ENCODE data around the gene ECI2. TPM values are rescaled to one million over a fixed set of nuclear protein-coding genes. Genes with fewer than 3 reads are reported as not detected.

ECI2 gene
- total and polyA plus RNA-seq, 2 of the 13 experiments (the other 11 are each of a cell fraction or from before 2014, with no cell fraction given) = 78.5 to 228 TPM

GRCh38 chr6:4157506-4157905 lies 22.1 kb upstream of the ECI2 start:
- ATAC-seq (no peak), FAIRE-seq (no peak), DNase-seq (ENCODE audit: low spot score) (no peak)
- intact Hi-C loops (cut with micrococcal nuclease; ENCODE audit: unreplicated experiment) (no loop called here), in situ Hi-C loops (cut with HindIII; ENCODE audit: extremely low pct_ligation_motif_present, low pct_unique_long_range_greater_than_20kb) (loop anchor here (5.0 kb wide), 1 partner anchor 100 kb away; no protein-coding TSS in a partner anchor)
- H3K9ac ChIP-seq (ENCODE audit: insufficient read depth, low read depth, low read length) = no peak overlapping the region
- H3K27ac ChIP-seq (ENCODE audit: extremely low read length, insufficient read depth, low read length) = no peak overlapping the region
- ChIA-PET POLR2A (no interaction called here), CTCF (ENCODE audit: low intra/inter-chr PET ratio, low total read pairs) (interaction anchor here (3.1 kb wide), 1 partner anchor 102 kb away, joined by 44 read pairs; no protein-coding TSS in a partner anchor)
- no peaks in the 10 kb centered on the region for H3K9me3 ChIP-seq (ENCODE audit: low read length)
- no peak overlapping the region for H3K4me3 ChIP-seq (replicated peaks in 1 of 3; ENCODE audit: insufficient read depth in 1 of 3, low read depth in 2 of 3, low read length in 3 of 3)
- no peak overlapping the region for H2AFZ ChIP-seq (ENCODE audit: low read length)
- H3K79me2 ChIP-seq (ENCODE audit: insufficient read depth, low read length) = no peaks in the 10 kb centered on the region
- TF ChIP-seq POLR2AphosphoS5 (IDR thresholded peaks at IDR 0.05; ENCODE audit: low read depth, low read length) = no peak
- no peak for TF ChIP-seq ZNF770 (CRISPR knock-in tag; IDR thresholded peaks at IDR 0.05)
- no peak for TF ChIP-seq SSRP1 (CRISPR knock-in tag; IDR thresholded peaks at IDR 0.05)
- no peak for TF ChIP-seq JUN (CRISPR knock-in tag; IDR thresholded peaks at IDR 0.05)
- TF ChIP-seq, protein P1, sequence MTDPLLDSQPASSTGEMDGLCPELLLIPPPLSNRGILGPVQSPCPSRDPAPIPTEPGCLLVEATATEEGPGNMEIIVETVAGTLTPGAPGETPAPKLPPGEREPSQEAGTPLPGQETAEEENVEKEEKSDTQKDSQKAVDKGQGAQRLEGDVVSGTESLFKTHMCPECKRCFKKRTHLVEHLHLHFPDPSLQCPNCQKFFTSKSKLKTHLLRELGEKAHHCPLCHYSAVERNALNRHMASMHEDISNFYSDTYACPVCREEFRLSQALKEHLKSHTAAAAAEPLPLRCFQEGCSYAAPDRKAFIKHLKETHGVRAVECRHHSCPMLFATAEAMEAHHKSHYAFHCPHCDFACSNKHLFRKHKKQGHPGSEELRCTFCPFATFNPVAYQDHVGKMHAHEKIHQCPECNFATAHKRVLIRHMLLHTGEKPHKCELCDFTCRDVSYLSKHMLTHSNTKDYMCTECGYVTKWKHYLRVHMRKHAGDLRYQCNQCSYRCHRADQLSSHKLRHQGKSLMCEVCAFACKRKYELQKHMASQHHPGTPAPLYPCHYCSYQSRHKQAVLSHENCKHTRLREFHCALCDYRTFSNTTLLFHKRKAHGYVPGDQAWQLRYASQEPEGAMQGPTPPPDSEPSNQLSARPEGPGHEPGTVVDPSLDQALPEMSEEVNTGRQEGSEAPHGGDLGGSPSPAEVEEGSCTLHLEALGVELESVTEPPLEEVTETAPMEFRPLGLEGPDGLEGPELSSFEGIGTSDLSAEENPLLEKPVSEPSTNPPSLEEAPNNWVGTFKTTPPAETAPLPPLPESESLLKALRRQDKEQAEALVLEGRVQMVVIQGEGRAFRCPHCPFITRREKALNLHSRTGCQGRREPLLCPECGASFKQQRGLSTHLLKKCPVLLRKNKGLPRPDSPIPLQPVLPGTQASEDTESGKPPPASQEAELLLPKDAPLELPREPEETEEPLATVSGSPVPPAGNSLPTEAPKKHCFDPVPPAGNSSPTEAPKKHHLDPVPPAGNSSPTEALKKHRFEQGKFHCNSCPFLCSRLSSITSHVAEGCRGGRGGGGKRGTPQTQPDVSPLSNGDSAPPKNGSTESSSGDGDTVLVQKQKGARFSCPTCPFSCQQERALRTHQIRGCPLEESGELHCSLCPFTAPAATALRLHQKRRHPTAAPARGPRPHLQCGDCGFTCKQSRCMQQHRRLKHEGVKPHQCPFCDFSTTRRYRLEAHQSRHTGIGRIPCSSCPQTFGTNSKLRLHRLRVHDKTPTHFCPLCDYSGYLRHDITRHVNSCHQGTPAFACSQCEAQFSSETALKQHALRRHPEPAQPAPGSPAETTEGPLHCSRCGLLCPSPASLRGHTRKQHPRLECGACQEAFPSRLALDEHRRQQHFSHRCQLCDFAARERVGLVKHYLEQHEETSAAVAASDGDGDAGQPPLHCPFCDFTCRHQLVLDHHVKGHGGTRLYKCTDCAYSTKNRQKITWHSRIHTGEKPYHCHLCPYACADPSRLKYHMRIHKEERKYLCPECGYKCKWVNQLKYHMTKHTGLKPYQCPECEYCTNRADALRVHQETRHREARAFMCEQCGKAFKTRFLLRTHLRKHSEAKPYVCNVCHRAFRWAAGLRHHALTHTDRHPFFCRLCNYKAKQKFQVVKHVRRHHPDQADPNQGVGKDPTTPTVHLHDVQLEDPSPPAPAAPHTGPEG (CRISPR knock-in tag; IDR thresholded peaks at IDR 0.05) = no peak
- no peak for TF ChIP-seq ZKSCAN5 (CRISPR knock-in tag; IDR thresholded peaks at IDR 0.05)
- TF ChIP-seq ZNF703 (CRISPR knock-in tag; IDR thresholded peaks at IDR 0.05; ENCODE audit: borderline replicate concordance) = no peak
- no peak for TF ChIP-seq RBM39 (IDR thresholded peaks at IDR 0.05; ENCODE audit: low read depth, low read length, poor library complexity, severe bottlenecking)
- no peak for TF ChIP-seq TEAD3 (CRISPR knock-in tag; optimal IDR thresholded peaks at IDR 0.05; ENCODE audit: borderline replicate concordance)
- no peak for TF ChIP-seq BATF2 (CRISPR knock-in tag; IDR thresholded peaks at IDR 0.05)
- no peak for TF ChIP-seq CCAR2 (optimal IDR thresholded peaks at IDR 0.05; ENCODE audit: low read depth, low read length)
- no peak for TF ChIP-seq ZBTB7A (CRISPR knock-in tag; IDR thresholded peaks at IDR 0.05)
- TF ChIP-seq ZFYVE20 (CRISPR knock-in tag; IDR thresholded peaks at IDR 0.05; ENCODE audit: borderline replicate concordance, low read depth) = no peak
- TF ChIP-seq, protein P2, sequence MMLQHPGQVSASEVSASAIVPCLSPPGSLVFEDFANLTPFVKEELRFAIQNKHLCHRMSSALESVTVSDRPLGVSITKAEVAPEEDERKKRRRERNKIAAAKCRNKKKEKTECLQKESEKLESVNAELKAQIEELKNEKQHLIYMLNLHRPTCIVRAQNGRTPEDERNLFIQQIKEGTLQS (CRISPR knock-in tag; IDR thresholded peaks at IDR 0.05) = no peak
- no peak for TF ChIP-seq ZNF326 (CRISPR knock-in tag; IDR thresholded peaks at IDR 0.05; ENCODE audit: borderline replicate concordance)
- no peak for TF ChIP-seq NCOA1 (CRISPR knock-in tag; IDR thresholded peaks at IDR 0.05)
- no TSS peak for BruUV-seq (replicated peaks)
- peaks cover 2 to 25% of the 10 kb centered on the region in 2 experiments; a peak in 3 of 5 replicates for H3K27me3 ChIP-seq (ENCODE audit: control insufficient read depth in 1 of 2, insufficient read depth in 2 of 2, low read length in 2 of 2)
- H3K4me1 ChIP-seq (ENCODE audit: insufficient read depth, low read length) = peaks cover 12% of the 10 kb centered on the region
- H4K20me1 ChIP-seq (ENCODE audit: insufficient read depth, low read length) = no peaks in the 10 kb centered on the region
- no peaks in the 10 kb centered on the region for H3K36me3 ChIP-seq (replicated peaks in 1 of 2; ENCODE audit: control insufficient read depth in 1 of 2, insufficient read depth in 2 of 2, low read length in 2 of 2)
- whole genome bisulfite sequencing (ENCODE audit: low lambda C conversion rate) = 41% methylated on average over 12 of the region's 12 CpGs
- H3K4me2 ChIP-seq (ENCODE audit: low read depth, low read length) = no peak overlapping the region

All from HepG2 (cell line).